ENCODE results near the gene LPP.

- TF ChIP-seq MAZ (IDR thresholded peaks at IDR 0.05; ENCODE audit: borderline replicate concordance, low read depth, low read length): no peak
- no peak for TF ChIP-seq CTCF (conservative IDR thresholded peaks at IDR 0.05; ENCODE audit: low read depth, low read length)
- no peak for TF ChIP-seq POLR2A (IDR thresholded peaks at IDR 0.05; ENCODE audit: low read depth, low read length)
- no peak for TF ChIP-seq USF2 (IDR thresholded peaks at IDR 0.05; ENCODE audit: low read depth, low read length)
- no peak for TF ChIP-seq NFE2L2 (IDR thresholded peaks at IDR 0.05; ENCODE audit: low read depth, low read length)
- TF ChIP-seq CHD1 (IDR thresholded peaks at IDR 0.05; ENCODE audit: low read depth, low read length): no peak
- TF ChIP-seq, protein P1, sequence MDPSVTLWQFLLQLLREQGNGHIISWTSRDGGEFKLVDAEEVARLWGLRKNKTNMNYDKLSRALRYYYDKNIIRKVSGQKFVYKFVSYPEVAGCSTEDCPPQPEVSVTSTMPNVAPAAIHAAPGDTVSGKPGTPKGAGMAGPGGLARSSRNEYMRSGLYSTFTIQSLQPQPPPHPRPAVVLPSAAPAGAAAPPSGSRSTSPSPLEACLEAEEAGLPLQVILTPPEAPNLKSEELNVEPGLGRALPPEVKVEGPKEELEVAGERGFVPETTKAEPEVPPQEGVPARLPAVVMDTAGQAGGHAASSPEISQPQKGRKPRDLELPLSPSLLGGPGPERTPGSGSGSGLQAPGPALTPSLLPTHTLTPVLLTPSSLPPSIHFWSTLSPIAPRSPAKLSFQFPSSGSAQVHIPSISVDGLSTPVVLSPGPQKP (IDR thresholded peaks at IDR 0.05; ENCODE audit: borderline replicate concordance, low read depth, low read length): no peak
- no peak for TF ChIP-seq MAFK (IDR thresholded peaks at IDR 0.05; ENCODE audit: low read depth, low read length)
- no peak for TF ChIP-seq BHLHE40 (IDR thresholded peaks at IDR 0.05; ENCODE audit: low read depth, low read length)
- TF ChIP-seq MXI1 (IDR thresholded peaks at IDR 0.05; ENCODE audit: borderline replicate concordance, low read depth, low read length): no peak
- TF ChIP-seq RCOR1 (IDR thresholded peaks at IDR 0.05; ENCODE audit: insufficient replicate concordance, low read length): no peak
- TF ChIP-seq RAD21 (IDR thresholded peaks at IDR 0.05; ENCODE audit: low read length): no peak
- no peak for TF ChIP-seq RFX5 (IDR thresholded peaks at IDR 0.05; ENCODE audit: low read depth, low read length)
- TF ChIP-seq CEBPB (IDR thresholded peaks at IDR 0.05; ENCODE audit: low read depth, low read length): no peak
Observed at GRCh38 chr3:188559856-188560255, 405.9 kb downstream of the LPP start.
